ENCODE measurements around the gene KLF12. TPM values are rescaled to one million over a fixed set of nuclear protein-coding genes. Genes with fewer than 3 reads are reported as not detected.

Gene KLF12
- total and polyA plus RNA-seq, 2 experiments from 2014 or later = 6.4 to 7.7 TPM

DNA sequence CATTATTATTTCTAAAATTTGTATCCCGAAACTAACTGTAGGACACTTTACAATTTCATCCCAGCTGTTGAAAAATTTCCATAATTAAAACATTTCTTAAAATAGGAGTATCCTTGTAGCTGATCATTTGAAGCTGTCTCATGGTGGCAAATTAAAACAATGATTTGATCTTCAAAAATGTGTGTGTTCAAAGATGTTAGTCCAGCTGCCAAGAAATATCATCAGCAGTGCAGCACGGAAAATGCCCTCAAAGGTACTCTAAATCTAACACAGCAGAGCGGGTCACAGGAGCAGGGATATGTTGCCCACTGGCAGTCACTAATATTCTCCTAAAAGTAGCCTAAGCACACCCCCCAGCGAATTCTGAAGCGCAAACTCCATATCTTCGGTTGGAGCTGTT, 31.0 kb downstream of the KLF12 start:
- H3K4me3 Mint-ChIP-seq = no peak overlapping the region
- peaks cover 30% of the 10 kb centered on the region for H3K79me2 ChIP-seq (replicated peaks; ENCODE audit: insufficient read depth)
- no peak for DNase-seq (ENCODE audit: low spot score)

More for the DNA sequence above, 31.0 kb downstream of the KLF12 start:
- H3K36me3 Mint-ChIP-seq (ENCODE audit: low read depth) = peaks cover 12% of the 10 kb centered on the region
- no peaks in the 10 kb centered on the region; the same call in 2 of the 3 replicates for H3K4me1 Mint-ChIP-seq
- TF ChIP-seq, protein P1, sequence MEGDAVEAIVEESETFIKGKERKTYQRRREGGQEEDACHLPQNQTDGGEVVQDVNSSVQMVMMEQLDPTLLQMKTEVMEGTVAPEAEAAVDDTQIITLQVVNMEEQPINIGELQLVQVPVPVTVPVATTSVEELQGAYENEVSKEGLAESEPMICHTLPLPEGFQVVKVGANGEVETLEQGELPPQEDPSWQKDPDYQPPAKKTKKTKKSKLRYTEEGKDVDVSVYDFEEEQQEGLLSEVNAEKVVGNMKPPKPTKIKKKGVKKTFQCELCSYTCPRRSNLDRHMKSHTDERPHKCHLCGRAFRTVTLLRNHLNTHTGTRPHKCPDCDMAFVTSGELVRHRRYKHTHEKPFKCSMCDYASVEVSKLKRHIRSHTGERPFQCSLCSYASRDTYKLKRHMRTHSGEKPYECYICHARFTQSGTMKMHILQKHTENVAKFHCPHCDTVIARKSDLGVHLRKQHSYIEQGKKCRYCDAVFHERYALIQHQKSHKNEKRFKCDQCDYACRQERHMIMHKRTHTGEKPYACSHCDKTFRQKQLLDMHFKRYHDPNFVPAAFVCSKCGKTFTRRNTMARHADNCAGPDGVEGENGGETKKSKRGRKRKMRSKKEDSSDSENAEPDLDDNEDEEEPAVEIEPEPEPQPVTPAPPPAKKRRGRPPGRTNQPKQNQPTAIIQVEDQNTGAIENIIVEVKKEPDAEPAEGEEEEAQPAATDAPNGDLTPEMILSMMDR (conservative IDR thresholded peaks at IDR 0.05; ENCODE audit: low read depth in 2 of 2) = no peak
- no peak for TF ChIP-seq EZH2 (IDR thresholded peaks at IDR 0.05; ENCODE audit: low read depth, unreplicated experiment)
- no peak for TF ChIP-seq STAT1 (IDR thresholded peaks at IDR 0.05; ENCODE audit: unreplicated experiment)
- no peak for TF ChIP-seq ZNF331 (CRISPR knock-in tag; IDR thresholded peaks at IDR 0.05; ENCODE audit: low read depth)
- no peak for TF ChIP-seq ZNF114 (CRISPR knock-in tag; IDR thresholded peaks at IDR 0.05)
- TF ChIP-seq NANOG (IDR thresholded peaks at IDR 0.05; ENCODE audit: borderline replicate concordance) = no peak
- no peak for TF ChIP-seq POLR2AphosphoS5 (IDR thresholded peaks at IDR 0.05; ENCODE audit: low read depth)
- no peak for TF ChIP-seq JUNB (IDR thresholded peaks at IDR 0.05; ENCODE audit: unreplicated experiment)
- TF ChIP-seq EZH2phosphoT487 (IDR thresholded peaks at IDR 0.05; ENCODE audit: unreplicated experiment) = no peak
- TF ChIP-seq, protein P2, sequence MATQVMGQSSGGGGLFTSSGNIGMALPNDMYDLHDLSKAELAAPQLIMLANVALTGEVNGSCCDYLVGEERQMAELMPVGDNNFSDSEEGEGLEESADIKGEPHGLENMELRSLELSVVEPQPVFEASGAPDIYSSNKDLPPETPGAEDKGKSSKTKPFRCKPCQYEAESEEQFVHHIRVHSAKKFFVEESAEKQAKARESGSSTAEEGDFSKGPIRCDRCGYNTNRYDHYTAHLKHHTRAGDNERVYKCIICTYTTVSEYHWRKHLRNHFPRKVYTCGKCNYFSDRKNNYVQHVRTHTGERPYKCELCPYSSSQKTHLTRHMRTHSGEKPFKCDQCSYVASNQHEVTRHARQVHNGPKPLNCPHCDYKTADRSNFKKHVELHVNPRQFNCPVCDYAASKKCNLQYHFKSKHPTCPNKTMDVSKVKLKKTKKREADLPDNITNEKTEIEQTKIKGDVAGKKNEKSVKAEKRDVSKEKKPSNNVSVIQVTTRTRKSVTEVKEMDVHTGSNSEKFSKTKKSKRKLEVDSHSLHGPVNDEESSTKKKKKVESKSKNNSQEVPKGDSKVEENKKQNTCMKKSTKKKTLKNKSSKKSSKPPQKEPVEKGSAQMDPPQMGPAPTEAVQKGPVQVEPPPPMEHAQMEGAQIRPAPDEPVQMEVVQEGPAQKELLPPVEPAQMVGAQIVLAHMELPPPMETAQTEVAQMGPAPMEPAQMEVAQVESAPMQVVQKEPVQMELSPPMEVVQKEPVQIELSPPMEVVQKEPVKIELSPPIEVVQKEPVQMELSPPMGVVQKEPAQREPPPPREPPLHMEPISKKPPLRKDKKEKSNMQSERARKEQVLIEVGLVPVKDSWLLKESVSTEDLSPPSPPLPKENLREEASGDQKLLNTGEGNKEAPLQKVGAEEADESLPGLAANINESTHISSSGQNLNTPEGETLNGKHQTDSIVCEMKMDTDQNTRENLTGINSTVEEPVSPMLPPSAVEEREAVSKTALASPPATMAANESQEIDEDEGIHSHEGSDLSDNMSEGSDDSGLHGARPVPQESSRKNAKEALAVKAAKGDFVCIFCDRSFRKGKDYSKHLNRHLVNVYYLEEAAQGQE (IDR thresholded peaks at IDR 0.05; ENCODE audit: unreplicated experiment) = no peak
- TF ChIP-seq, protein P3, sequence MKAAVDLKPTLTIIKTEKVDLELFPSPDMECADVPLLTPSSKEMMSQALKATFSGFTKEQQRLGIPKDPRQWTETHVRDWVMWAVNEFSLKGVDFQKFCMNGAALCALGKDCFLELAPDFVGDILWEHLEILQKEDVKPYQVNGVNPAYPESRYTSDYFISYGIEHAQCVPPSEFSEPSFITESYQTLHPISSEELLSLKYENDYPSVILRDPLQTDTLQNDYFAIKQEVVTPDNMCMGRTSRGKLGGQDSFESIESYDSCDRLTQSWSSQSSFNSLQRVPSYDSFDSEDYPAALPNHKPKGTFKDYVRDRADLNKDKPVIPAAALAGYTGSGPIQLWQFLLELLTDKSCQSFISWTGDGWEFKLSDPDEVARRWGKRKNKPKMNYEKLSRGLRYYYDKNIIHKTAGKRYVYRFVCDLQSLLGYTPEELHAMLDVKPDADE (IDR thresholded peaks at IDR 0.05) = no peak
- TF ChIP-seq, protein P4, sequence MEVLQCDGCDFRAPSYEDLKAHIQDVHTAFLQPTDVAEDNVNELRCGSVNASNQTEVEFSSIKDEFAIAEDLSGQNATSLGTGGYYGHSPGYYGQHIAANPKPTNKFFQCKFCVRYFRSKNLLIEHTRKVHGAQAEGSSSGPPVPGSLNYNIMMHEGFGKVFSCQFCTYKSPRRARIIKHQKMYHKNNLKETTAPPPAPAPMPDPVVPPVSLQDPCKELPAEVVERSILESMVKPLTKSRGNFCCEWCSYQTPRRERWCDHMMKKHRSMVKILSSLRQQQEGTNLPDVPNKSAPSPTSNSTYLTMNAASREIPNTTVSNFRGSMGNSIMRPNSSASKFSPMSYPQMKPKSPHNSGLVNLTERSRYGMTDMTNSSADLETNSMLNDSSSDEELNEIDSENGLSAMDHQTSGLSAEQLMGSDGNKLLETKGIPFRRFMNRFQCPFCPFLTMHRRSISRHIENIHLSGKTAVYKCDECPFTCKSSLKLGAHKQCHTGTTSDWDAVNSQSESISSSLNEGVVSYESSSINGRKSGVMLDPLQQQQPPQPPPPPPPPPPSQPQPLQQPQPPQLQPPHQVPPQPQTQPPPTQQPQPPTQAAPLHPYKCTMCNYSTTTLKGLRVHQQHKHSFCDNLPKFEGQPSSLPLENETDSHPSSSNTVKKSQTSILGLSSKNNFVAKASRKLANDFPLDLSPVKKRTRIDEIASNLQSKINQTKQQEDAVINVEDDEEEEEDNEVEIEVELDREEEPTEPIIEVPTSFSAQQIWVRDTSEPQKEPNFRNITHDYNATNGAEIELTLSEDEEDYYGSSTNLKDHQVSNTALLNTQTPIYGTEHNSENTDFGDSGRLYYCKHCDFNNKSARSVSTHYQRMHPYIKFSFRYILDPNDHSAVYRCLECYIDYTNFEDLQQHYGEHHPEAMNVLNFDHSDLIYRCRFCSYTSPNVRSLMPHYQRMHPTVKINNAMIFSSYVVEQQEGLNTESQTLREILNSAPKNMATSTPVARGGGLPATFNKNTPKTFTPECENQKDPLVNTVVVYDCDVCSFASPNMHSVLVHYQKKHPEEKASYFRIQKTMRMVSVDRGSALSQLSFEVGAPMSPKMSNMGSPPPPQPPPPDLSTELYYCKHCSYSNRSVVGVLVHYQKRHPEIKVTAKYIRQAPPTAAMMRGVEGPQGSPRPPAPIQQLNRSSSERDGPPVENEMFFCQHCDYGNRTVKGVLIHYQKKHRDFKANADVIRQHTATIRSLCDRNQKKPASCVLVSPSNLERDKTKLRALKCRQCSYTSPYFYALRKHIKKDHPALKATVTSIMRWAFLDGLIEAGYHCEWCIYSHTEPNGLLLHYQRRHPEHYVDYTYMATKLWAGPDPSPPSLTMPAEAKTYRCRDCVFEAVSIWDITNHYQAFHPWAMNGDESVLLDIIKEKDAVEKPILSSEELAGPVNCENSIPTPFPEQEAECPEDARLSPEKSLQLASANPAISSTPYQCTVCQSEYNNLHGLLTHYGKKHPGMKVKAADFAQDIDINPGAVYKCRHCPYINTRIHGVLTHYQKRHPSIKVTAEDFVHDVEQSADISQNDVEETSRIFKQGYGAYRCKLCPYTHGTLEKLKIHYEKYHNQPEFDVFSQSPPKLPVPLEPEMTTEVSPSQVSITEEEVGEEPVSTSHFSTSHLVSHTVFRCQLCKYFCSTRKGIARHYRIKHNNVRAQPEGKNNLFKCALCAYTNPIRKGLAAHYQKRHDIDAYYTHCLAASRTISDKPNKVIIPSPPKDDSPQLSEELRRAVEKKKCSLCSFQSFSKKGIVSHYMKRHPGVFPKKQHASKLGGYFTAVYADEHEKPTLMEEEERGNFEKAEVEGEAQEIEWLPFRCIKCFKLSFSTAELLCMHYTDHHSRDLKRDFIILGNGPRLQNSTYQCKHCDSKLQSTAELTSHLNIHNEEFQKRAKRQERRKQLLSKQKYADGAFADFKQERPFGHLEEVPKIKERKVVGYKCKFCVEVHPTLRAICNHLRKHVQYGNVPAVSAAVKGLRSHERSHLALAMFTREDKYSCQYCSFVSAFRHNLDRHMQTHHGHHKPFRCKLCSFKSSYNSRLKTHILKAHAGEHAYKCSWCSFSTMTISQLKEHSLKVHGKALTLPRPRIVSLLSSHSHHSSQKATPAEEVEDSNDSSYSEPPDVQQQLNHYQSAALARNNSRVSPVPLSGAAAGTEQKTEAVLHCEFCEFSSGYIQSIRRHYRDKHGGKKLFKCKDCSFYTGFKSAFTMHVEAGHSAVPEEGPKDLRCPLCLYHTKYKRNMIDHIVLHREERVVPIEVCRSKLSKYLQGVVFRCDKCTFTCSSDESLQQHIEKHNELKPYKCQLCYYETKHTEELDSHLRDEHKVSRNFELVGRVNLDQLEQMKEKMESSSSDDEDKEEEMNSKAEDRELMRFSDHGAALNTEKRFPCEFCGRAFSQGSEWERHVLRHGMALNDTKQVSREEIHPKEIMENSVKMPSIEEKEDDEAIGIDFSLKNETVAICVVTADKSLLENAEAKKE (CRISPR knock-in tag; IDR thresholded peaks at IDR 0.05) = no peak
- no peak for TF ChIP-seq CREB1 (CRISPR knock-in tag; IDR thresholded peaks at IDR 0.05; ENCODE audit: low read depth)
- H3K27ac ChIP-seq (ENCODE audit: low read depth) = no peak overlapping the region
- H3K27me3 ChIP-seq (ENCODE audit: insufficient read depth) = no peaks in the 10 kb centered on the region
- no peaks in the 10 kb centered on the region for H3K36me3 ChIP-seq (ENCODE audit: insufficient read depth)
- no peaks in the 10 kb centered on the region for H4K20me1 ChIP-seq (replicated peaks; ENCODE audit: insufficient read depth)
- H2AFZ ChIP-seq = no peak overlapping the region
- ATAC-seq = no peak
- H3K9me2 ChIP-seq (ENCODE audit: insufficient read depth) = no peaks in the 10 kb centered on the region
- H3K9me3 Mint-ChIP-seq = peaks cover 14% of the 10 kb centered on the region; the same call in 2 of the 3 replicates
- H3K27ac Mint-ChIP-seq = no peak overlapping the region; the same call in 1 of the 2 replicates
- no peaks in the 10 kb centered on the region for H3F3A ChIP-seq (replicated peaks; ENCODE audit: low read depth)
- peaks cover 5% of the 10 kb centered on the region; the same call in 1 of the 2 replicates for H3K4me1 ChIP-seq (ENCODE audit: insufficient read depth)
- no peak overlapping the region for H3K4me2 ChIP-seq
- H3K27me3 Mint-ChIP-seq (ENCODE audit: insufficient read depth, low read depth, poor library complexity) = no peaks in the 10 kb centered on the region
- no peak overlapping the region for H3K4me3 ChIP-seq

All from GM23338 (cell line).